Left colon (tissue), 2 donors: Measurements from ENCODE around the gene IRF7. TPM values are rescaled to one million over a fixed set of nuclear protein-coding genes. Genes with fewer than 3 reads are reported as not detected.

ENCODE experiments used
- ATAC-seq: fragments of 200-7000 bp; cut with Tn5 transposase; one replicate; pipeline ENCODE4 v1.9.1; 2020; ENCODE audit warnings: mild to moderate bottlenecking, moderate library complexity
- DNase-seq, 2 donors: peaks; one replicate each; pipeline ENCODE4 v3.0.0-alpha.2; 2020
- intact Hi-C, 2 donors: fragments of 100-400 bp; cut with DNase I in 1 of 2; cut with micrococcal nuclease in 1 of 2; formaldehyde crosslinking; loops; one replicate each; pipeline versions ENCODE4 v1.11.2 to v1.14.0; 2022; cut with DNase I, micrococcal nuclease
- total RNA-seq, 2 donors: library from RNA; stranded (reverse); fragmentation: NEBNext Ultra II Directional; extraction: Animal tissue kit (Norgen Biotek cat#: 25700); gene quantifications; one replicate each; pipeline ENCODE4 v1.2.1, GENCODE V29; 2021
- donor health status: DM: no; HTN: no; CAD: no.
- donor health status: DM: yes; HTN: yes; CAD: no.

Gene IRF7
- total RNA-seq, 2 donors from 2014 or later, result 29.9 to 36.4 TPM

- no peak for DNase-seq
- intact Hi-C loops, result no loop called here
- no peak for ATAC-seq
Observed at GRCh38 chr11:643849-644738, 28.3 kb upstream of the IRF7 start.

GRCh38 chr11:643366-643765, 27.6 kb upstream of the IRF7 start:
- intact Hi-C loops, result no loop called here
- DNase-seq, result no peak
- ATAC-seq, result no peak

- ATAC-seq, result no peak
- intact Hi-C loops, result no loop called here
- DNase-seq, result no peak
Observed at GRCh38 chr11:641806-642370, 26.1 kb upstream of the IRF7 start.

- intact Hi-C loops, result no loop called here
- DNase-seq (no peak), ATAC-seq (no peak)
Observed at GRCh38 chr11:640021-640706, 24.4 kb upstream of the IRF7 start.

- DNase-seq, result no peak
- intact Hi-C loops, result no loop called here
- ATAC-seq, result no peak
Observed at GRCh38 chr11:639332-639955, 23.7 kb upstream of the IRF7 start.

GRCh38 chr11:638631-639331, 23.0 kb upstream of the IRF7 start:
- no peak for DNase-seq
- intact Hi-C loops, result no loop called here
- no peak for ATAC-seq

- intact Hi-C loops, result no loop called here
- no peak for ATAC-seq
Observed at GRCh38 chr11:637593-638521, 22.1 kb upstream of the IRF7 start.

GRCh38 chr11:637333-637592, 21.5 kb upstream of the IRF7 start:
- intact Hi-C loops, result no loop called here
- ATAC-seq (no peak), DNase-seq (no peak)

More at GRCh38 chr11:637593-638521, 22.1 kb upstream of the IRF7 start:
- DNase-seq, result no peak

GRCh38 chr11:636511-637332, 21.0 kb upstream of the IRF7 start, which contains the start of gene DRD4:
Gene DRD4, plus strand, starts transcription at chr11:637269. Its CDS starts 36 bp downstream, at chr11:637305.
- intact Hi-C loops, result no loop called here
- DNase-seq (no peak), ATAC-seq (peak; percentile 60)

GRCh38 chr11:635945-636510, 20.3 kb upstream of the IRF7 start:
- DNase-seq (no peak), ATAC-seq (no peak)
- intact Hi-C loops, result no loop called here

- ATAC-seq (no peak), DNase-seq (no peak)
- intact Hi-C loops, result no loop called here
Observed at GRCh38 chr11:630871-631270, 15.1 kb upstream of the IRF7 start.

- intact Hi-C loops, result no loop called here
- peak in 1 of 2 donors; percentile 16 for DNase-seq
- no peak for ATAC-seq
Observed at GRCh38 chr11:629237-629583, 13.5 kb upstream of the IRF7 start.

- ATAC-seq (no peak), DNase-seq (peak in 1 of 2 donors; percentile 9)
- intact Hi-C loops, result no loop called here
Observed at GRCh38 chr11:628056-628455, 12.3 kb upstream of the IRF7 start.

GRCh38 chr11:627308-627576, 11.5 kb upstream of the IRF7 start:
- ATAC-seq, result no peak
- DNase-seq, result peak in 1 of 2 donors; percentile 5
- intact Hi-C loops, result no loop called here

- intact Hi-C loops, result no loop called here
- ATAC-seq, result no peak
Observed at GRCh38 chr11:626475-627307, 10.9 kb upstream of the IRF7 start, which contains the start of gene SCT. Gene SCT, minus strand, starts transcription at chr11:627181. Its CDS starts 38 bp downstream, at chr11:627143.

GRCh38 chr11:625636-626268, 10.0 kb upstream of the IRF7 start:
- ATAC-seq (peak; percentile 31), DNase-seq (peak; percentile 56 to 73)
- intact Hi-C loops, result no loop called here

More at GRCh38 chr11:626475-627307, 10.9 kb upstream of the IRF7 start, which contains the start of gene SCT:
- peak in 1 of 2 donors; percentile 24 for DNase-seq
